HepG2 (cell line): ENCODE measurements around the gene DNAJC13. TPM values are rescaled to one million over a fixed set of nuclear protein-coding genes. Genes with fewer than 3 reads are reported as not detected.

Source experiments
- ATAC-seq: fragments of 200-7000 bp; cut with Tn5 transposase; 3 replicates; pipeline ENCODE4 v1.9.1; 2020; ENCODE audit warnings: mild to moderate bottlenecking, moderate library complexity
- BruUV-seq: library from RNA; stranded (reverse); fragments of 400-500 nt; replicated peaks from 2 replicates; lab custom pipeline; 2021; lab: Mats Ljungman, UMichigan
- CTCF ChIA-PET: fragments of 300-600 bp; formaldehyde crosslinking; extraction: SDS; loops from one replicate; lab custom pipeline; 2021; ENCODE audit warnings: low total read pairs, inconsistent platforms, low intra/inter-chr PET ratio; lab: Yijun Ruan, JAX
- POLR2A ChIA-PET: fragments of 350-600 bp; sonication (Branson Sonifier 250); formaldehyde crosslinking; loops from one replicate; lab custom pipeline; 2020; ENCODE audit warnings: antibody characterized with exemption, inconsistent platforms; lab: Yijun Ruan, JAX
- DNase-seq: peaks from one replicate; pipeline ENCODE4 v3.0.0-alpha.2; 2015; ENCODE audit warnings: low spot score
- FAIRE-seq: peaks from 3 replicates; lab custom pipeline; 2011; peaks lifted over from hg19 to GRCh38; lab: Jason Lieb, UNC
- H2AFZ ChIP-seq: one replicate; pipeline ENCODE4 v1.6.1; 2011; ENCODE audit warnings: low read length, inconsistent platforms
- H3K27ac ChIP-seq: fragments of 300-600 bp; 3 replicates; pipeline ENCODE4 v1.8.0; 2011; ENCODE audit warnings: mixed run types, mild to moderate bottlenecking, mixed read lengths, low read length, inconsistent platforms; ENCODE audit not compliant: insufficient read depth; ENCODE audit errors: extremely low read length
- H3K27me3 ChIP-seq, 2 experiments: fragments of 200-600 bp in 1 of 2; 2 replicates in 1 of 2; 3 replicates in 1 of 2; pipeline versions ENCODE4 v1.6.0 to v1.8.0; 2011; ENCODE audit warnings: low read length in 2 of 2, mild to moderate bottlenecking in 2 of 2, moderate library complexity in 2 of 2, inconsistent platforms in 1 of 2; ENCODE audit not compliant: insufficient read depth in 2 of 2, control insufficient read depth in 1 of 2
- H3K36me3 ChIP-seq, 2 experiments: fragments of 200-600 bp in 1 of 2; replicated peaks in 1 of 2; 2 replicates in 1 of 2; 3 replicates in 1 of 2; pipeline versions ENCODE4 v1.5.1 to v1.8.0; 2011; ENCODE audit warnings: low read length in 2 of 2, inconsistent platforms in 1 of 2; ENCODE audit not compliant: insufficient read depth in 2 of 2, control insufficient read depth in 1 of 2
- H3K4me1 ChIP-seq: 2 replicates; pipeline ENCODE4 v1.5.1; 2012; ENCODE audit warnings: low read length, inconsistent platforms; ENCODE audit not compliant: insufficient read depth
- H3K4me2 ChIP-seq: 2 replicates; pipeline ENCODE4 v1.6.0; 2011; ENCODE audit warnings: low read depth, low read length, inconsistent platforms
- H3K4me3 ChIP-seq, 3 experiments: fragments of 200-600 bp in 1 of 3; sonication (generic), shearing (Covaris generic) in 1 of 3; replicated peaks in 1 of 3; 2 replicates each; pipeline ENCODE4 v1.5.1; 2011 to 2016; ENCODE audit warnings: low read length in 3 of 3, inconsistent platforms in 2 of 3, low read depth in 2 of 3, mild to moderate bottlenecking in 2 of 3, control low read depth in 1 of 3, mixed read lengths in 1 of 3; ENCODE audit not compliant: insufficient read depth in 1 of 3
- H3K79me2 ChIP-seq: one replicate; pipeline ENCODE4 v1.6.1; 2011; ENCODE audit warnings: low read length, inconsistent platforms; ENCODE audit not compliant: insufficient read depth
- H3K9ac ChIP-seq: 2 replicates; pipeline ENCODE4 v1.6.0; 2011; ENCODE audit warnings: mild to moderate bottlenecking, low read depth, low read length, inconsistent platforms; ENCODE audit not compliant: insufficient read depth
- H3K9me3 ChIP-seq: 2 replicates; pipeline ENCODE4 v1.5.1; 2012; ENCODE audit warnings: mild to moderate bottlenecking, low read length
- H4K20me1 ChIP-seq: 2 replicates; pipeline ENCODE4 v1.6.0; 2011; ENCODE audit warnings: inconsistent platforms, mild to moderate bottlenecking, low read length, moderate library complexity; ENCODE audit not compliant: insufficient read depth
- ATF7-NPFF ChIP-seq: sonication (generic); formaldehyde crosslinking; IDR thresholded peaks from 2 replicates; pipeline ENCODE4 v1.8.1; 2023; ENCODE audit warnings: mild to moderate bottlenecking, low read depth, missing genetic modification reagents, moderate library complexity
- MAFK ChIP-seq, 2 experiments: IDR thresholded peaks in 1 of 2; conservative IDR thresholded peaks in 1 of 2; 2 replicates each; pipeline ENCODE4 v1.6.1; 2011; ENCODE audit warnings: improper control_type of control experiment in 2 of 2, low read length in 2 of 2
- MAZ ChIP-seq, 2 experiments: sonication (generic) in 1 of 2; formaldehyde crosslinking in 1 of 2; IDR thresholded peaks; 2 replicates each; pipeline versions ENCODE4 v1.5.0 to v1.6.1; 2012 to 2020; ENCODE audit warnings: low read depth in 2 of 2, mild to moderate bottlenecking in 2 of 2, borderline replicate concordance in 1 of 2, improper control_type of control experiment in 1 of 2, low read length in 1 of 2, missing genetic modification reagents in 1 of 2, moderate library complexity in 1 of 2
- NR2C2 ChIP-seq: sonication (generic); formaldehyde crosslinking; IDR thresholded peaks from 2 replicates; pipeline ENCODE4 v1.4.0; 2020; ENCODE audit warnings: missing genetic modification reagents, mild to moderate bottlenecking, moderate library complexity, borderline replicate concordance
- ZBTB21 ChIP-seq: sonication (generic); formaldehyde crosslinking; IDR thresholded peaks from 2 replicates; pipeline ENCODE4 v1.4.0; 2020; ENCODE audit warnings: missing genetic modification reagents
- ZFP1 ChIP-seq: IDR thresholded peaks from 2 replicates; pipeline ENCODE4 v1.6.1; 2016
- ZNF253 ChIP-seq: sonication (generic); formaldehyde crosslinking; IDR thresholded peaks from 2 replicates; pipeline ENCODE4 v1.8.0; 2022; ENCODE audit warnings: mild to moderate bottlenecking, missing genetic modification reagents, borderline replicate concordance
- ZNF34 ChIP-seq: sonication (generic); formaldehyde crosslinking; IDR thresholded peaks from 2 replicates; pipeline ENCODE4 v1.4.0; 2020; ENCODE audit warnings: mild to moderate bottlenecking, missing genetic modification reagents, borderline replicate concordance
- ZNF567 ChIP-seq: sonication (generic); formaldehyde crosslinking; IDR thresholded peaks from 2 replicates; pipeline ENCODE4 v1.8.1; 2023; ENCODE audit warnings: mild to moderate bottlenecking, missing genetic modification reagents, borderline replicate concordance
- WGBS: methylation state at CpG from one replicate; pipeline ENCODE4 v1.1.6; 2017; ENCODE audit warnings: low lambda C conversion rate; 5-methylcytosine and 5-hydroxymethylcytosine counted together
- in situ Hi-C: cut with HindIII; loops from 2 replicates; pipeline ENCODE4 v1.10.0; 2017; ENCODE audit warnings: low pct_unique_long_range_greater_than_20kb; ENCODE audit not compliant: extremely low pct_ligation_motif_present
- intact Hi-C: fragments of 100-400 bp; cut with micrococcal nuclease; formaldehyde crosslinking; loops from one replicate; pipeline ENCODE4 v1.10.0; 2022; ENCODE audit not compliant: unreplicated experiment
- polyA plus RNA-seq, 8 experiments: library from polyadenylated mRNA; depleted of rRNA in 3 of 8; stranded (reverse) in 7 of 8; unstranded in 1 of 8; fragments of >200 nt; fragmentation: Illumina TruSeq in 4 of 8; extraction: Trizol in 4 of 8; gene quantifications; 2 replicates each; pipeline versions ENCODE4 v1.2.1 to v1.2.3, GENCODE V29; 2011 to 2016; ENCODE audit warnings: low read depth in 4 of 8, missing spikeins in 1 of 8, mixed read lengths in 1 of 8; ENCODE audit not compliant: insufficient read depth in 1 of 8
- total RNA-seq, 5 experiments: library from RNA; depleted of rRNA; stranded (reverse); fragments of >200 nt; fragmentation: Illumina TruSeq; extraction: Trizol; gene quantifications; 2 replicates each; pipeline ENCODE4 v1.2.3, GENCODE V29; 2016; ENCODE audit warnings: low read depth in 1 of 5
- TF ChIP-seq, protein P1 (sequence below): sonication (generic); formaldehyde crosslinking; IDR thresholded peaks from 2 replicates; pipeline ENCODE4 v1.4.0; 2020; ENCODE audit warnings: missing genetic modification reagents, mild to moderate bottlenecking, borderline replicate concordance

The DNAJC13 gene
- total and polyA plus RNA-seq, 2 of the 13 experiments (the other 11 are each of a cell fraction or from before 2014, with no cell fraction given): 9.1 to 26.2 TPM

DNA sequence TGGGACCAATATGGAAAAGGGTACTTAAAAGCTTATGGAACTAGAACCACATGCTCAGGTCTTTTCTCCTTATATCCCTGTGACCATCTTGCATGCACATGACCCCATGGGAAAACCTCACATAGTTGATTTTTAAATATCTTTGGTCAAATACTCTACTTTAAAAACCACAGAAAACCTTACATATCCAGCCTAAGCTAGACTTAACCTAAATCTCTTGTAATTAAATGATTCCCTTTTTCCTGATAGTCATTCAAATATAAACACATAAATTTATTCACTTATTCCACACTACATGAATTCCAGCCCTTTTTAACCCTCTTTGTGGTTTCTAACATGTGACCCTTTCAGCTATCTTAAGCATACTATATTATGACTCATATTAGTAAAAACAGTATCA, 46.8 kb downstream of the DNAJC13 start (continued):
- no peak for TF ChIP-seq ZNF34 (CRISPR knock-in tag)
- no peak for TF ChIP-seq ZFP1
- TF ChIP-seq ZNF567: no peak
- TF ChIP-seq ZNF253 (CRISPR knock-in tag): no peak
- TF ChIP-seq NR2C2 (CRISPR knock-in tag): no peak
- no peak for TF ChIP-seq MAFK (conservative IDR thresholded peaks at IDR 0.05 in 1 of 2, IDR thresholded peaks at IDR 0.05 in 1 of 2; ENCODE audit: low read length in 2 of 2)

DNA sequence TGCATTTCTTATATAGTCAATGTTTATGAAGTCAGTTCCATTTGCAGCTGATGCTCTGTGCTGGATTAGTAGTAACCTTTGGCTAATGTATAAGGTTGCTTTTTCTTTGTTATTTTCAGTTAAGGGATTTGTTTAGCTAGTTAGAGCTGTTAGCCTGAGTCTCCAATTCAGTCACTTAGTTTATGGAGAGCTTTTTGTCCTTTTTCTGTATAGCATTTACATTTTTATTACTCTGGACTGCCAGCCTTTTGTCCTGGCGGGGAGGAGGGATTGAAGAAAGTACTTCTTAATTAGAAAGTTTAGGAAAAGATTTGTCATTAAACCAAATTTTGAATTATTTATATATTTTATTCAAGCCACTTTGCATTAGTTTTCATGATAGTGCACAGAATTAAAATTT, 52.0 kb downstream of the DNAJC13 start:
- WGBS: 90% methylated on average over 1 of the region's 1 CpG
- H2AFZ ChIP-seq: no peak overlapping the region
- H3K27ac ChIP-seq: no peak overlapping the region
- ATAC-seq: no peak
- no TSS peak for BruUV-seq
- no peak overlapping the region for H3K4me2 ChIP-seq
- H3K4me3 ChIP-seq: no peak overlapping the region
- no peaks in the 10 kb centered on the region for H3K27me3 ChIP-seq
- no peak for FAIRE-seq
- H3K4me1 ChIP-seq: no peaks in the 10 kb centered on the region
- ChIA-PET POLR2A (no interaction called here), CTCF (no interaction called here)
- no peaks in the 10 kb centered on the region for H3K9me3 ChIP-seq
- DNase-seq: no peak
- TF ChIP-seq ATF7-NPFF (CRISPR knock-in tag) (no peak), MAZ (IDR thresholded peaks at IDR 0.05; ENCODE audit: borderline replicate concordance, low read depth, low read length) (no peak), MAZ (CRISPR knock-in tag; IDR thresholded peaks at IDR 0.05; ENCODE audit: low read depth) (no peak), ZBTB21 (CRISPR knock-in tag) (no peak)
- TF ChIP-seq, protein P1, sequence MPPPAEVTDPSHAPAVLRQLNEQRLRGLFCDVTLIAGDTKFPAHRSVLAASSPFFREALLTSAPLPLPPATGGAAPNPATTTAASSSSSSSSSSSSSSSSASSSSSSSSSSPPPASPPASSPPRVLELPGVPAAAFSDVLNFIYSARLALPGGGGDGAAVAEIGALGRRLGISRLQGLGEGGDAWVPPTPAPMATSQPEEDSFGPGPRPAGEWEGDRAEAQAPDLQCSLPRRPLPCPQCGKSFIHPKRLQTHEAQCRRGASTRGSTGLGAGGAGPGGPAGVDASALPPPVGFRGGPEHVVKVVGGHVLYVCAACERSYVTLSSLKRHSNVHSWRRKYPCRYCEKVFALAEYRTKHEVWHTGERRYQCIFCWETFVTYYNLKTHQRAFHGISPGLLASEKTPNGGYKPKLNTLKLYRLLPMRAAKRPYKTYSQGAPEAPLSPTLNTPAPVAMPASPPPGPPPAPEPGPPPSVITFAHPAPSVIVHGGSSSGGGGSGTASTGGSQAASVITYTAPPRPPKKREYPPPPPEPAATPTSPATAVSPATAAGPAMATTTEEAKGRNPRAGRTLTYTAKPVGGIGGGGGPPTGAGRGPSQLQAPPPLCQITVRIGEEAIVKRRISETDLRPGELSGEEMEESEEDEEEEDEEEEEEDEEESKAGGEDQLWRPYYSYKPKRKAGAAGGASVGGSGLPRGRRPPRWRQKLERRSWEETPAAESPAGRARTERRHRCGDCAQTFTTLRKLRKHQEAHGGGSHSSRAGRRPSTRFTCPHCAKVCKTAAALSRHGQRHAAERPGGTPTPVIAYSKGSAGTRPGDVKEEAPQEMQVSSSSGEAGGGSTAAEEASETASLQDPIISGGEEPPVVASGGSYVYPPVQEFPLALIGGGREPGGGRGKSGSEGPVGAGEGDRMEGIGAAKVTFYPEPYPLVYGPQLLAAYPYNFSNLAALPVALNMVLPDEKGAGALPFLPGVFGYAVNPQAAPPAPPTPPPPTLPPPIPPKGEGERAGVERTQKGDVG (CRISPR knock-in tag): no peak
- intact Hi-C loops: no loop called here
- in situ Hi-C loops: no loop called here
- peaks cover 1 to 13% of the 10 kb centered on the region in 2 experiments; a peak in 3 of 5 replicates for H3K36me3 ChIP-seq
- no peaks in the 10 kb centered on the region for H3K79me2 ChIP-seq
- H4K20me1 ChIP-seq: no peaks in the 10 kb centered on the region
- H3K9ac ChIP-seq: no peak overlapping the region
